Measurements from ENCODE around the gene TPPP2.

TPPP2 gene

DNA sequence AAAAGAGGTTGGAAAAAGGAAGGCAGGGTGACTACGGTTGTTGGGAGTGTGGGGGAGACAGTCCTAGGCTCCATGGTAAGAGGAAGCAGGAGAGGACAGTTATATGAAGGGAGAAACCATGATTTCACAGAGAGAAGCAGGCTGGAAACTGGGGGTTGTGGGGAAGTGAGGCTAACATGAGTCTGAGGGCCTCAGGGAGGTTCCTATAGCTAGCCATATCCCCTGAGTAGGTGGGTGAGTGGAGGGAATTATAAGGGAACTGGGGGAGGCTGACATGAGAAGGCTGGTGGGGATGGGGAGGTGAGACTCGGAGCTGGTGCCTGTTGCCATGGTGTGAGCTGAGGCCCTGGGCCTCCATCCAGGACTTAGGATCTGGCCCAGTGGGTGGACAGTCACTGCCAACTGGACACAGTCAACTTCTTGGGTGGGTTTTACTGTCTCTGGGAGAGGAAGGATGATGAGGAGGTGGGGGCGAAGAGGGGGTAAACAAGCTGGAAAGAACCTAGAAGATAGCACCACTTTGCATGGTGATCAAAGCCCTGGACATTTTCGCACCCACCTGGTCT, 3.2 kb downstream of the TPPP2 start:
- Histone ChIP-seq H3K9me3 (ENCODE audit: low read length) (no peaks in the 10 kb centered on the region), H3K9me2 (ENCODE audit: low read depth, low read length) (no peaks in the 10 kb centered on the region), H3K27ac (ENCODE audit: low read depth, low read length, poor library complexity, severe bottlenecking) (no peak overlapping the region), H3K4me3 (ENCODE audit: low read depth, low read length, poor library complexity, severe bottlenecking) (no peak overlapping the region), H3F3A (ENCODE audit: insufficient read depth, low read length) (no peaks in the 10 kb centered on the region), H3K9ac (ENCODE audit: low read length) (no peak overlapping the region), H3K4me2 (ENCODE audit: low read length) (no peak overlapping the region), H3K36me3 (ENCODE audit: insufficient read depth, low read length) (no peaks in the 10 kb centered on the region), H2AFZ (ENCODE audit: low read length) (no peak overlapping the region), H3K27me3 (ENCODE audit: insufficient read depth, low read length) (no peaks in the 10 kb centered on the region), H3K4me1 (ENCODE audit: insufficient read depth, low read length, severe bottlenecking) (no peaks in the 10 kb centered on the region), H4K20me1 (ENCODE audit: insufficient read depth, low read length) (no peaks in the 10 kb centered on the region), H3K79me2 (ENCODE audit: insufficient read depth, low read length) (no peaks in the 10 kb centered on the region)
- no peak for TF ChIP-seq EZH2 (IDR thresholded peaks at IDR 0.05; ENCODE audit: borderline replicate concordance, low read length)
- TF ChIP-seq, protein P1, sequence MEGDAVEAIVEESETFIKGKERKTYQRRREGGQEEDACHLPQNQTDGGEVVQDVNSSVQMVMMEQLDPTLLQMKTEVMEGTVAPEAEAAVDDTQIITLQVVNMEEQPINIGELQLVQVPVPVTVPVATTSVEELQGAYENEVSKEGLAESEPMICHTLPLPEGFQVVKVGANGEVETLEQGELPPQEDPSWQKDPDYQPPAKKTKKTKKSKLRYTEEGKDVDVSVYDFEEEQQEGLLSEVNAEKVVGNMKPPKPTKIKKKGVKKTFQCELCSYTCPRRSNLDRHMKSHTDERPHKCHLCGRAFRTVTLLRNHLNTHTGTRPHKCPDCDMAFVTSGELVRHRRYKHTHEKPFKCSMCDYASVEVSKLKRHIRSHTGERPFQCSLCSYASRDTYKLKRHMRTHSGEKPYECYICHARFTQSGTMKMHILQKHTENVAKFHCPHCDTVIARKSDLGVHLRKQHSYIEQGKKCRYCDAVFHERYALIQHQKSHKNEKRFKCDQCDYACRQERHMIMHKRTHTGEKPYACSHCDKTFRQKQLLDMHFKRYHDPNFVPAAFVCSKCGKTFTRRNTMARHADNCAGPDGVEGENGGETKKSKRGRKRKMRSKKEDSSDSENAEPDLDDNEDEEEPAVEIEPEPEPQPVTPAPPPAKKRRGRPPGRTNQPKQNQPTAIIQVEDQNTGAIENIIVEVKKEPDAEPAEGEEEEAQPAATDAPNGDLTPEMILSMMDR (IDR thresholded peaks at IDR 0.05; ENCODE audit: low read length): no peak

DNA sequence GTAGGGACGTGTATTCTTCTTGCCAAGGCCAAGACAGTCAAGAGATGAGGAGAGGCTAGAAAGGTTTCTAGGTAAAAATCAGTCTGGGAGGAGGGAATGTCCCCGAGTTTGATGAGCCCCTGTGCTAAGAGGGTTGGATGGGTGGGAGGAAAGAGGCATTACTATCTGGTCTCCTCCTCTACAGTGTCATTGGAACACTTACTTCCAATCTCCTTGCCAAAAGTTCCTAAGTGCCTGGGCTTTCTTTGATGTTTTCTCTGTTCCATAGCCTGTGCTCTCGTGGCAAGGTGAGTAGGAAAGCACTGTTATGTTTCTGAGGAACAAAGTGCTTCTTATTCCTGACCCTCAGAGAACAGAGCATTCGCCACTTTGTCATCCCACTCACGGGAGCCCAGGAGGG, 4.7 kb downstream of the TPPP2 start, which contains the start of gene RNASE13:
TSS of gene RNASE13 (minus strand) at position 101 of the 400 bp plus-strand sequence. CDS start 519 bp downstream, outside the sequence.
- H3K36me3 ChIP-seq (ENCODE audit: insufficient read depth, low read length): no peaks in the 10 kb centered on the region

DNA sequence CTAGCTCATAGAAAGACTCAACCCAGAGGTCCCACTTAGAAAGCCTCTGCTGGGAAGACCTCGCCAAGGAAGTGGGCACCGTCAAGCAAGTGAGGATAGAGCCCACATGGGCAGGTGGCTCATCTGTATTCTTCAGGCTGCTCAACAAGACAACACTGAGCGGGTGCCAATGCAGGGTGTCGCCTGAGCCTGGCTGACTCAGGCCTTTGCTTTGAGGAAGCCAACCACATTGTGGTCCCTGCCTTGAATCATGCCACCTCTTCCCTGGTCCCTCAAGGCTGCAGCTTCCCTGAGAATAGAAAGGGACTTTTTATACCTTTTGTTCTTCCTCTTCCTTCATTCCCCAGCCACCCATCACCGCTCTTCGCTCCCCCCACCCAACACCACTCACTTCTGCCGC, 6.7 kb downstream of the TPPP2 start:
- no peak overlapping the region for H2AFZ ChIP-seq (ENCODE audit: low read length)
- H3K9ac ChIP-seq (ENCODE audit: low read length): no peak overlapping the region
- H3K9me3 ChIP-seq (ENCODE audit: low read length): no peaks in the 10 kb centered on the region
- no peaks in the 10 kb centered on the region for H3K4me1 ChIP-seq (ENCODE audit: insufficient read depth, low read length, severe bottlenecking)
- no peaks in the 10 kb centered on the region for H3K36me3 ChIP-seq (ENCODE audit: insufficient read depth, low read length)
- H3K79me2 ChIP-seq (ENCODE audit: insufficient read depth, low read length): no peaks in the 10 kb centered on the region
- no peaks in the 10 kb centered on the region for H4K20me1 ChIP-seq (ENCODE audit: insufficient read depth, low read length)
- H3F3A ChIP-seq (ENCODE audit: insufficient read depth, low read length): no peaks in the 10 kb centered on the region
- H3K9me2 ChIP-seq (ENCODE audit: low read depth, low read length): no peaks in the 10 kb centered on the region
- TF ChIP-seq, protein P1 (IDR thresholded peaks at IDR 0.05; ENCODE audit: low read length): no peak
- TF ChIP-seq EZH2 (IDR thresholded peaks at IDR 0.05; ENCODE audit: borderline replicate concordance, low read length): no peak
- H3K4me2 ChIP-seq (ENCODE audit: low read length): no peak overlapping the region
- H3K27ac ChIP-seq (ENCODE audit: low read depth, low read length, poor library complexity, severe bottlenecking): no peak overlapping the region
- no peak overlapping the region for H3K4me3 ChIP-seq (ENCODE audit: low read depth, low read length, poor library complexity, severe bottlenecking)
- H3K27me3 ChIP-seq (ENCODE audit: insufficient read depth, low read length): no peaks in the 10 kb centered on the region

More for the DNA sequence above, 4.7 kb downstream of the TPPP2 start, which contains the start of gene RNASE13:
- no peak for TF ChIP-seq EZH2 (IDR thresholded peaks at IDR 0.05; ENCODE audit: borderline replicate concordance, low read length)
- TF ChIP-seq, protein P1 (IDR thresholded peaks at IDR 0.05; ENCODE audit: low read length): no peak
- Histone ChIP-seq H3K27ac (ENCODE audit: low read depth, low read length, poor library complexity, severe bottlenecking) (no peak within 1 kb of the TSS), H3K27me3 (ENCODE audit: insufficient read depth, low read length) (no peaks in the 10 kb centered on the region), H3K9ac (ENCODE audit: low read length) (no peak within 1 kb of the TSS), H4K20me1 (ENCODE audit: insufficient read depth, low read length) (no peaks in the 10 kb centered on the region), H3K4me1 (ENCODE audit: insufficient read depth, low read length, severe bottlenecking) (no peaks in the 10 kb centered on the region), H3F3A (ENCODE audit: insufficient read depth, low read length) (no peaks in the 10 kb centered on the region), H3K79me2 (ENCODE audit: insufficient read depth, low read length) (no peaks in the 10 kb centered on the region), H3K9me3 (ENCODE audit: low read length) (no peaks in the 10 kb centered on the region), H3K9me2 (ENCODE audit: low read depth, low read length) (no peaks in the 10 kb centered on the region), H2AFZ (ENCODE audit: low read length) (no peak within 1 kb of the TSS), H3K4me2 (ENCODE audit: low read length) (no peak within 1 kb of the TSS), H3K4me3 (ENCODE audit: low read depth, low read length, poor library complexity, severe bottlenecking) (no peak within 1 kb of the TSS)

Data from OCI-LY1 (cell line).